Measurements from ENCODE around the gene MAP1B.

- TF ChIP-seq SMC3 (conservative IDR thresholded peaks at IDR 0.05; ENCODE audit: poor library complexity), result no peak
- no peak for TF ChIP-seq POLR2AphosphoS5 (IDR thresholded peaks at IDR 0.05)
- TF ChIP-seq EZH2 (IDR thresholded peaks at IDR 0.05; ENCODE audit: borderline replicate concordance, insufficient read depth, low read length, poor library complexity, severe bottlenecking), result no peak
These were observed 49.8 kb downstream of the MAP1B start for GRCh38 chr5:72156946-72157624.
